Esophagus squamous epithelium (tissue), 5 donors: ENCODE results near the gene RTTN. TPM values are rescaled to one million over a fixed set of nuclear protein-coding genes. Genes with fewer than 3 reads are reported as not detected.
"Not testable (repeated sequence)": the region's sequence is repeated elsewhere in the genome, so short reads cannot be mapped to it uniquely, and the experiment has no call there.

Experiments used
- DNase-seq: peaks from one replicate; lab custom pipeline; 2025; lab: John Stamatoyannopoulos, UW
- H3K27ac ChIP-seq, 4 donors: fragments of 200-600 bp; sonication (generic); one replicate each; pipeline ENCODE4 v1.5.1; 2016 to 2019; ENCODE audit warnings: mild to moderate bottlenecking in 1 of 4
- H3K27me3 ChIP-seq, 4 donors: fragments of 200-600 bp; sonication (generic); 1 replicate in 3 of 4; 2 replicates in 1 of 4; pipeline versions ENCODE4 v1.5.1 to v1.6.0; 2017 to 2021; ENCODE audit warnings: antibody characterized with exemption in 1 of 4
- H3K36me3 ChIP-seq, 3 donors: fragments of 200-600 bp; sonication (generic); one replicate each; pipeline ENCODE4 v1.5.1; 2016 to 2019
- H3K4me1 ChIP-seq, 3 donors: fragments of 200-600 bp; sonication (generic); one replicate each; pipeline ENCODE4 v1.5.1; 2017 to 2019
- H3K4me3 ChIP-seq, 4 donors: fragments of 200-600 bp; sonication (generic); 1 replicate in 3 of 4; 2 replicates in 1 of 4; pipeline ENCODE4 v1.5.1; 2016 to 2019; ENCODE audit warnings: mild to moderate bottlenecking in 2 of 4, moderate library complexity in 1 of 4
- H3K9me3 ChIP-seq, 3 donors: fragments of 200-600 bp; sonication (generic); one replicate each; pipeline ENCODE4 v1.5.1; 2016 to 2019
- POLR2A ChIP-seq, 4 donors: fragments of 450-650 bp; IDR thresholded peaks; one replicate each; pipeline ENCODE4 v1.6.1; 2017; ENCODE audit warnings: antibody characterized with exemption in 4 of 4, mild to moderate bottlenecking in 4 of 4, moderate library complexity in 3 of 4
- WGBS, 2 donors: methylation state at CpG; one replicate each; pipeline ENCODE4 v1.1.5; 2018; 5-methylcytosine and 5-hydroxymethylcytosine counted together
- intact Hi-C: fragments of 100-400 bp; cut with DNase I; formaldehyde crosslinking; loops from one replicate; pipeline ENCODE4 v1.15.0; 2022
- total RNA-seq, 4 donors: library from RNA; depleted of rRNA; stranded (reverse); fragments of >200 nt; gene quantifications; one replicate each; pipeline ENCODE4 v1.1.0, GENCODE V29; 2016
- TF ChIP-seq, protein P1 (sequence below), 6 experiments: fragments of 450-650 bp in 4 of 6; fragments of 200-600 bp in 2 of 6; sonication (generic) in 2 of 6; IDR thresholded peaks; one replicate each; pipeline ENCODE4 v1.5.1; 2016 to 2019; ENCODE audit warnings: antibody characterized with exemption in 6 of 6, mild to moderate bottlenecking in 4 of 6, moderate library complexity in 4 of 6
- donor health status: DM: yes; HTN: yes; CAD: no.

RTTN gene
- total RNA-seq, 4 donors from 2014 or later: 4.1 to 14.4 (median 9.2) TPM

DNA sequence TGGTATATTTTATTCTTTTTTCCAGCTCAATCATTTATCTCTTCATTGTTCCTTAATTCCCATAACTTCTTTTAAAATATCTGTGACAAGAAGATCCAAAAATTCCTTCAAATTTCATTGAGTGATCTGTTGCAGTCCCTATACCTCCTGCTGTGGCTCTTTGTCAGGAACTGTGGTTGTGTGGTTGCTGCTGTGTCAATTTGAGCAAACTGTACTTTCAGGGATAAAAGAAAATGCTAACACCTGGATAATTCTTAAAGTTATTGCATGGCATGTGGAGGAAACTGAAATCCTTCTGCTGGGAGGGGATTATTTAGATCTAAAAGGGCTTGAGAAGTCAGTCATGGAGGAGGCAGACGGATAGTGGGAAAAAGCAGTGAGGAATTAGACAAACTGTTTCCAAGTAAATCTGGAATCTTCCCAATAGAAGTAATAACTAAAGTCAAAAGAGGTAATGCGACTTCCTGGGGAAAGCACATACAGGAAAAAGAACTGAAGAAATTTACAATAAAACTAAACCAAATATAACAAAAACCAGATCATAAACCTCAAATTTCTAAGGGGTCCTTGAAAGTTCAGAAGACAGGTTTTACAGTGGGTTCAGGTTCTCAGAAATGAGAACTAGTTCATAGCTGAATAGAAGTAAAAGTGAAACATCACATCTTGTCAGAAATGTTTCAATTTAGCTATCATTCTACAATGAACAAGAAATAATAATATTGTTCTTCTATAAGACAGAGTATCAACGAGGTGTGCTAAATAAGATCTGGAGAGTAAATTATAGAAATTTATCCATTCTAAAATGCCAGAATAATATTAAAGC, 224.3 kb downstream of the RTTN start:
- Histone ChIP-seq H3K27me3 (no peaks in the 10 kb centered on the region), H3K9me3 (peaks cover 0 to 18% (median 8%) of the 10 kb centered on the region in 3 donors), H3K4me3 (no peak overlapping the region), H3K36me3 (no peaks in the 10 kb centered on the region), H3K27ac (no peak overlapping the region), H3K4me1 (no peaks in the 10 kb centered on the region)
- TF ChIP-seq POLR2A (IDR thresholded peaks at IDR 0.05): no peak
- TF ChIP-seq, protein P1, sequence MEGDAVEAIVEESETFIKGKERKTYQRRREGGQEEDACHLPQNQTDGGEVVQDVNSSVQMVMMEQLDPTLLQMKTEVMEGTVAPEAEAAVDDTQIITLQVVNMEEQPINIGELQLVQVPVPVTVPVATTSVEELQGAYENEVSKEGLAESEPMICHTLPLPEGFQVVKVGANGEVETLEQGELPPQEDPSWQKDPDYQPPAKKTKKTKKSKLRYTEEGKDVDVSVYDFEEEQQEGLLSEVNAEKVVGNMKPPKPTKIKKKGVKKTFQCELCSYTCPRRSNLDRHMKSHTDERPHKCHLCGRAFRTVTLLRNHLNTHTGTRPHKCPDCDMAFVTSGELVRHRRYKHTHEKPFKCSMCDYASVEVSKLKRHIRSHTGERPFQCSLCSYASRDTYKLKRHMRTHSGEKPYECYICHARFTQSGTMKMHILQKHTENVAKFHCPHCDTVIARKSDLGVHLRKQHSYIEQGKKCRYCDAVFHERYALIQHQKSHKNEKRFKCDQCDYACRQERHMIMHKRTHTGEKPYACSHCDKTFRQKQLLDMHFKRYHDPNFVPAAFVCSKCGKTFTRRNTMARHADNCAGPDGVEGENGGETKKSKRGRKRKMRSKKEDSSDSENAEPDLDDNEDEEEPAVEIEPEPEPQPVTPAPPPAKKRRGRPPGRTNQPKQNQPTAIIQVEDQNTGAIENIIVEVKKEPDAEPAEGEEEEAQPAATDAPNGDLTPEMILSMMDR (IDR thresholded peaks at IDR 0.05): no peak
- intact Hi-C loops: no loop called here
- DNase-seq: no peak
- WGBS, 2 donors: 57 to 73% methylated on average over 3 of the region's 3 CpGs

DNA sequence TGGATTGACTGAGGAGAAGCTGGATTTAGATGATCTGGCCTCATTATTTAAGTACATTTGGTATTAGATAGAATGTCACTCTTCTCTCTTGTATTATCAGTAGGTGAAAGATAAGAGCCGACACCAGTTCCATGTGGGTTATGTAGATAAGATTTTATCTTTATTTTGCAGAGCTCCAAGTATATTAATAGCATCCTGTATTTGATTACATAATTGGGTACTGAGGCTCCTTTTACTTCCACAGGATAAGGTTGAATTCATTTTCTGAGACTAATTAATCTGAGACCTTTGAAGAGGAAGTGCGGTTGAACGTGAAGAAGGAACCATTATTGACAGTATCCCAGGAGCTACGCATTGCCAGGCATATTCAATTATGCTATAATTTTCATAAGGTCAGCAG, 225.0 kb downstream of the RTTN start:
- no peak overlapping the region for H3K4me3 ChIP-seq
- intact Hi-C loops: no loop called here
- no peaks in the 10 kb centered on the region for H3K4me1 ChIP-seq
- no peak for DNase-seq
- WGBS, 2 donors: 62 to 85% methylated on average over 4 of the region's 4 CpGs
- H3K27me3 ChIP-seq: no peaks in the 10 kb centered on the region
- TF ChIP-seq, protein P1 (IDR thresholded peaks at IDR 0.05): no peak
- TF ChIP-seq POLR2A (IDR thresholded peaks at IDR 0.05): no peak
- peaks cover 0 to 25% (median 8%) of the 10 kb centered on the region in 3 donors for H3K9me3 ChIP-seq
- H3K27ac ChIP-seq: no peak overlapping the region
- no peaks in the 10 kb centered on the region for H3K36me3 ChIP-seq

DNA sequence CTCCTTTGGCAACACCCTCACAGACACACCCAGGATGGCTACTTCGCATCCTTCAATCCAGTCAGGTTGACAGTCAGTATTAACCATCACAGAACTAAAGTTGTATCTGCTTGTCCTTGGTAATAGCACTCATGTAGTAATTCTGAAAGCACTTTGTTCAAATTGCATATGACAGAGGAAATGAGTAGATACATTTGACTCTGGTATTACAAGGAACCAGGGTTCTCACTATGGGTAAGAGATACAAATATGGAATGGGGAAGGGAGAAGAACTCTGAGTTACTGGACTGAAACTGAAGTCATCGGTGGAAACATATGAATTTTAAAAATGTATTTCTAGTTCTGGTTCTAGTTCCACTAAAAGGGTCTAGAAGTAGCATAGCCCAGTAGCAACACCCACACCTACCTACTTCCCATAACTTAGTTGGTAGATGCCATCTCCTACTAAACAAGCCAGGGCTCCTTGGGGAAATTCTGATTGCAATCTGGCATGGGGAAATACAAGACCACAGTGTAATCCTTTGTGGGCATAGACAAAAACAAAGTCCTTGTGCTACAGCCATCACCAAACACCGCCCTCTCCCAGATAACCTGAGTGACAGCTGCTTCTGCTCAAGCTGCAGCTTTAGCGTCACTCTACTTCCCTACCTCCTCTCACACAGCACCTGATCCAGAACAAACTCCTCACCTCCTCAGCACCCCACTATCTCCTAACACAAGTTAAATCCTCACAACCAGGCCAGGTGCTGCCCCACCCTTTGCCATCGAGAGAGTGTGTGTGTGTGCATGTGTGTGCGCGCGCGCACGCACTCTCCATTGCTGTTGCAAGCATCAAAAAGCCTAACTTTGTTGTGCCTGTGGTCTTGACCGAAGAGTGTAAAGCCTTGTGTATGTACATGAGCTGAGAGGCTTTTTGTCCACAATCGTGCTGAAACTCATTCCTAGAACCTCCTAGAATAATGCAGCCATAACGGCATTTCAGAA, 226.5 kb downstream of the RTTN start:
- 84 to 88% methylated on average over 13 of the region's 13 CpGs for WGBS, 2 donors
- no peak for DNase-seq
- H3K27ac ChIP-seq: no peak overlapping the region
- H3K4me1 ChIP-seq: no peaks in the 10 kb centered on the region
- H3K36me3 ChIP-seq: no peaks in the 10 kb centered on the region
- TF ChIP-seq, protein P1 (IDR thresholded peaks at IDR 0.05): no peak
- no peak for TF ChIP-seq POLR2A (IDR thresholded peaks at IDR 0.05)
- intact Hi-C loops: no loop called here
- H3K4me3 ChIP-seq: no peak overlapping the region
- H3K27me3 ChIP-seq: no peaks in the 10 kb centered on the region
- peaks cover 0 to 31% (median 8%) of the 10 kb centered on the region in 3 donors for H3K9me3 ChIP-seq

DNA sequence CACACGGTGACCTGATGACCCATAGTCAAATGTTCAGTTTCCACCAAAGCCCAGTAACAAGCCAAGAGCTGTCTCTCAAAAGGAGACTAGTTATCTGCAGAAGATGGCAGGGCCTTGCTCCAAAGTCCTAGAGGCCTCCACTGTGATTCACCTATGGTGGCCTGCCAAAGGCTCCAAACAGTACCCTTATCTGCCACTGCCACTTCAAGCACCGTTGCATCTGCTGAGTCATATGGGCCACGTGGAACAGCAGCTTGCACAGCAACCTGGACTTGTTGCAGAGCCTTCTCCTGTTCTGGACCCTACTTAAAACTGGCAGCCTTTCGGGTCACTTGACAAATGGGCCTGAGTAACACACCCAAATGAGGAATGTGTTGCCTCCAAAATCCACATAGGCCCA, 230.2 kb downstream of the RTTN start:
- intact Hi-C loops, H3K4me1 ChIP-seq, H3K27me3 ChIP-seq, H3K36me3 ChIP-seq, H3K4me3 ChIP-seq, DNase-seq, H3K27ac ChIP-seq: not testable (repeated sequence)
- WGBS, 2 donors: 94 to 100% methylated on average over 1 to 4 of the region's 4 CpGs
- peaks cover 0 to 42% (median 8%) of the 10 kb centered on the region in 3 donors for H3K9me3 ChIP-seq

DNA sequence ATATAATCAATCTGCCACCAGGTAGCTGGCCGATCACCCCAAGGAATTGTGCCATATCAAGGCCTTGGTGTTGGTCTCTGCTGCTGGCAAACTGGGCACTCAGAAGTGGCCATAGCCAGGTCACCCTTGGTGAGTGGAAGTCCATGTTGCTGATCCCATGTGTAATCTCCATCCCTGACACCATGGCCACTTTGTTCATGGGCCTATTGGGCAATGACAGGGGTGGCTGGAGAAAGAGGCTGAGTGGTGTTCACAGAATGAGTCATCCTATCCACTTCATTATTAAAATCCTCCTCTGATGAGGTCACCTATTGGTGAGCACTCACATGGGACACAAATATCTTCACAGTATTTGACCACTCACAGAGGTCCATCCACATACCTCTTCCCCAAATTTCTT, 231.1 kb downstream of the RTTN start:
- peaks cover 0 to 42% (median 8%) of the 10 kb centered on the region in 3 donors for H3K9me3 ChIP-seq
- H3K27ac ChIP-seq: no peak overlapping the region
- DNase-seq: no peak
- 86% methylated on average over 1 of the region's 1 CpG; no CpG with 5 or more reads in 1 of the 2 donors for whole genome bisulfite sequencing, 2 donors
- H3K4me3 ChIP-seq: no peak overlapping the region
- no peak for TF ChIP-seq POLR2A (IDR thresholded peaks at IDR 0.05)
- TF ChIP-seq, protein P1 (IDR thresholded peaks at IDR 0.05): no peak
- no peaks in the 10 kb centered on the region for H3K4me1 ChIP-seq
- intact Hi-C loops: no loop called here
- no peaks in the 10 kb centered on the region for H3K36me3 ChIP-seq
- no peaks in the 10 kb centered on the region for H3K27me3 ChIP-seq
